ENCODE measurements around the gene RAB6B.
A peak's percentile ranks its signal among the peaks of the same experiment; 100 is the strongest.

Gene RAB6B

DNA sequence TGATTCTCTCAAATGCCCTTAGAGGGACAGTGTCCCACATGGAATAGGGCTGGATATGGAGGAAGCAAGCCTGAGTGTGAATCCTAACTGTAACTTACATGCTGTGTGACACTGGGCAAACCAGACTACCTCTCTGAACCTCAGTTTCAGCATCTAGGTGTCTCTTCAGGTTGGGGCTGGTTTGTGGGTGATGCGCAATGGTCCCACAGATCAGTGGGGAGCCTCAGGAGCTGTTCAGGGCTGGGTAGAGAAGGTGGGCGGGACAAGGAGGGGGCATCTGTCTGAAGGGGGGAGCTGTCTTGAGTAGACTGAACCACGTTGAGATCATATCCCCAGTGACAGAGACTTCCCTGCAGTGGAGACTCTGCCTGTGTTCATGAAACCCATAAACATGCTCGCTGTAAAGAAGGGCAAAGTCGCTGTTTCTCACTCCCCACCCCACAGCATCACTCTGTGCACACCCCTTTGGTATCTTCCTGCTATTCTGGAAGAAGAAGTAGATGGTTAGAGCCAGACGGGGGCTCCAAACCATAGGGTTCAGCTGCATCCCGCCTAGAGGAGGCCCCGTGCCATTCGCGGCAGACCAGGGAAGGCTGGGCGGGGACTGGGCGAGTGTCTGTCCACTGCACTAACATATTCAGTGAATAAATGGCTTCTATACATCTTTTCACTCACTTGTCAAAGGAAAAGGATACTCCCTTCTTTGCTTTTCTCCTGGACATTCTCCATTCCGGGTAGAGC is 61.6 kb downstream of the RAB6B start:
- no peak for DNase-seq

DNA sequence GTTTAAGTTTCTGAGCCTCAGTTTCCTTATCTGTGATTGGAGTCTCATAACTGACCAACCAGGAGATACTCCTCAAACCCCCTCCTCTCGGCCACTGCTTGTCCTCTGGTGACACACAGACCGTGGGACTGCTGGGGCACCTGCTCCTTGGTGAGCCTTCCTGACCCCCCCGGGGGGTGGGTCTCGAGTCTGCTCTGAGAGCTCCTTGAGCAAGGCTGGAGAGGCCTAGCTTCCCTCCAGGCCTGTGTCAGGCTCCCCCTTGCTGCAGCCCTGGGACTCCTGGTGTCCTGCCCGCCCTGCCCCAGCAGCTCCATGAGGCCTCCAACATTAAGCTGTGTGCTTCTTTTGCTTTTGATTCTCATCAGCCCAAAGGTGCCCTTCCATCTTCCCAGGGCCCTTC is 62.4 kb downstream of the RAB6B start:
- DNase-seq: no peak

DNA sequence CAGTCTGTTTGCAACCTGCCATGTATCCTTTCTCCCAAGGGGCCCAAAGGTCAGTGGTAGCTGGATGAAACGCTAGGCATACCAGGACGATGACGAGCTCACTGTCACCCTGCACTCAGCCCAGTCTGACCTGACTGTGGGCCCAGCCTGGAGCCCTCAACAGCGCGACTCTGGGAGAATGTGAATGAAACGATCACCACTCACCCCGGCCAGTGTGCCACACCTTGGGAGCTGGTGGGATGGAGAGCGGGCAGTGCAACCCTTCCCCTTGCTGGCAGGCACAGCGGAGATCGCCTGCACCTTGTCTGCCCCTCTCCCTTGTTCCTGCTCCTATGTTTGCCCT is 62.9 kb downstream of the RAB6B start:
- no peak for DNase-seq

DNA sequence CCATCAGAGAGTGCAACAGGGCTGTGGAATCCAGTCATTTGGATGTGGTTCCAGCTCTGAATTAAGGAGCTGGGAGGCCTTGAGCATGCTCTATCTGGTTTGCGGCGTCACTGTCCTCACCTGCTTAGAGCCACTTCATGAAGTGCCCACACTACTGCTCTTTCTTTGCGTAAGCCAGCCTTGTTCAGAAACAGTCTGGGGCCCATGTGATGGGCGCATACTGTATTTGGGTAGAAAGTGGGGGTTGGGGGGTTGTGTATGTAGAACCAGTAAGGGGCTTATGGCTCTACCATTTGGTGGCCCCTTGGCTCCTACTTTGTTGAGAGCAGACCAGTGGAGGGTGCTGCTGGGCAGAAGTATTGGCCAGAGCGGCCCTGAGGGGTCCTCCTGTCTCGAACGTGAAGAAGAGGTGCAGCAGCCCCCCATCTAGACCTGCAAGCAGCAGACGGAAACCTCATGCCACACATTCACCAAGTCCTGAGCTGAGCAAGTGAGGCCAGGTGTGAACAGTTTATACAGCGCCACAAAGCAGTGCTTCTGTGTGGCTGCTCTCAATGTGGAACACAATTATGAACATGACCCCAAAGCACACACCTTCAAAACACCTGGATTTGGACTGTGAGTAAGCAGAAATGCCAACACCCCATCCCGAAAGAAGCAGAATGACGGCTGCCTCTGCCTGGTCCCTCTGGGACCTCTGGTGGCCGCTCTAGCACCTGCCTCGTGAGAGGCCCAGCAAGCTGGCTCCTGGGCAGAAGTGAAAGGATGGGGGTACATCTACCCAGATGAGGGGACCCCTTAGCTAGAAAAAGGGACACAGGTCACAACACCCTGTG is 63.5 kb downstream of the RAB6B start:
- DNase-seq: no peak

DNA sequence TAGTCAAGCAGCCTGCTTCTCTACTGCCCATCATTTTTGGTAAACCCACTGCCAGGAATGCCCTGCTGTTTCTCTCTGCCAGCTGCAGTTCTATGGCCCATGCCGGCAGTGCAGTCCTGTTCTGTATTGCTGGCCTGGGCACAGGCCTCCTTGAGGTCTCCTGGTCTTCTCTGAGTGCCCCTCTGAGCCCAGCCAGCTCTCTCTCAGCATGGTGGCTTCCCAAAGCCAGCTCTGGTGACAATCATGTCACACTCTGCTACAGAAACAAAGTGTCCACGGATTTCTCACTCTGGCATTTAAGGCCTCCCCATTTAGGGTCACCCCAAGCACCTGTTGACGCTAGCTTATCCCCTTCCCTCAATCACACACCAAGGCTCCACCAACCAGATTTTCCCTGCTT is 65.6 kb downstream of the RAB6B start:
- no peak for DNase-seq

DNA sequence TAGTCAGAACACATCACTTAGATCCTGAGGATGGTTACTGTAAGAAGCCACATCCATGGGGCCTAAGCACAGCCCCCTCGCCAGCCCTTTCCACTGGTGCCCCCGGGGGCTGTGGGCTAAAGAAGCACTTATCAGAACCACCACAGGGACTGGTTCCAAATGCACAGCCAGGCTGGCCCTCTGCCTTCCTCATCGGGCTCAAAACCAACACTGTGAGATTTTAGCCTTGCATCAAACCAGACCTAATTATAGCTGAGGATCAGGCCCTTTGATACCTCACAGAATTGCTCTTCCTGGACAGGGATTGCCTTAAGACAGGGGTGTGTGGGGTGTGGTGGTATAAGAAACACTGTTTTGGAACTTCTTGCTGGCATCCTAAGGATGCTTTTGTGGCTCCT is 66.4 kb downstream of the RAB6B start:
- DNase-seq: no peak

DNA sequence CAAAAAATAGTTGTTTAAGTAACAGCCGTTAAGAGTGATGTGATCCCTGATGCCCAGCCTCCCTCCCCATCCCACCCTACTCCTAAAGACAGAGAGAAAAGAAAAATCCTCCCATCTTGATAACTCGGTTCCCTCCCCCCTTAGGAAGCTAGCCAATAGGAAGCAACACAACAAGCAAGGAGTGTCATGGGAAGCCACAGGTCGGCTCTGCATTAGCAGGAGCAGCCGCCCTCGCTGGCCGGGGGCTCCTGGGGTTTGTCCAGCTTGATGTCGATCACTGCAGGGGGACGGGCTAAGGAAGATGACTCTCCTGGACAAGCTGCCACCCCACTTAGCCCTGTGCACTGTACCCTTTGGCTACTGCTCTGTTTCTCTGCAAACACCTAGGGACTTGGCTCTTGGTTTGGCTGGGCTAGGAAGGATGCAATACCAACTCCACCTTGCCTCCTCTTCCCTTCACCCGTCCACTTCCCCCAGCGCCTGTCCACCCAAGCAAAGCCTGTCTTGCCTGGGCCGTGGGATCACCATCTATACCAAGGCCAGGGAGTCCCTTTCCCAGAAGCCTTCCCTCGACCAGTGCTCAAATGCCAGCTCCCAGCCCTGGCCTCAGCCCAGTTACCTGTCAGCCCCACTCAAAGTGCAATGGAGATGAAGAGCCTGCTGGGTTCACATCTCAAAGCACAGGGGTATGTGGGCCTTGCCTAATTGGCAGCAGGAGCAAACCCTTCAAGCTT is 66.9 kb downstream of the RAB6B start:
- DNase-seq: no peak

DNA sequence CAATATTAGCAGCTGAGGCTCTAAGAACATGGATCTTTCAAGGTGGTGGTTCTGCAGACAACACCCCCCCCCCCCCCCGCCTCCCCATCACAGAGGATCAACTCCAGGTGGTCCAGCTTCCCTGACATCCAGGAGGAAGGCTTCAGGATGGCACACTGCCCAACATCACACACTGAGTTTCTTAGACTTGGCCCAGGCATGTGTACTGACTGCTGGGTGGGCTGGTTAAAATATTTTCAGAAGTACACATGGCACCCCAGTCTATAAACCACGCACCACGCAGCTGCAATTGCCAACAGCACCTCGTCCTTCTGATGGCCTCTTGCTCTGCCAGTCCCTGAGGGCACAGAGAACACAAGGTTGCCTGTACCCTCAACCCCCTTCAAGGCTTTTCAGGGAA is 68.0 kb downstream of the RAB6B start:
- DNase-seq: no peak

DNA sequence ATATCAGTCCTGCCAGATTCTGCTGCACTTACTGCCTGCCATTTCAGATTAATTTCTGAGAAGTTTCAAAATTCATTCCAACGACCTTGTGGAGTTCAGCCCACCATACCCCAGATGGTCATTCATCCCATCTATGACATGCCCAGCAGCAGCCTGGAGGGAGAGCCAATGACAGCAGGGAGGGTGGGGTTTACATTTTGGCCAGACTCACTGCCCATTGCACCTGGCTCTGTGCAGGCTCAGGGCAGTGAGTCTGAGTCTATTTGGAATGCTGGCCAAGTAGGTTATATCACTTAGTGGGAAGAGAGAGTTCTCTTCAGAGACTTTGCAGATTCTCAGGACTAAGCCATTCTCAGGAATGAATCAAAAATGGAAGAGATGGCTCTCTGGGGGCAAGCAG is 68.5 kb downstream of the RAB6B start:
- DNase-seq: no peak

DNA sequence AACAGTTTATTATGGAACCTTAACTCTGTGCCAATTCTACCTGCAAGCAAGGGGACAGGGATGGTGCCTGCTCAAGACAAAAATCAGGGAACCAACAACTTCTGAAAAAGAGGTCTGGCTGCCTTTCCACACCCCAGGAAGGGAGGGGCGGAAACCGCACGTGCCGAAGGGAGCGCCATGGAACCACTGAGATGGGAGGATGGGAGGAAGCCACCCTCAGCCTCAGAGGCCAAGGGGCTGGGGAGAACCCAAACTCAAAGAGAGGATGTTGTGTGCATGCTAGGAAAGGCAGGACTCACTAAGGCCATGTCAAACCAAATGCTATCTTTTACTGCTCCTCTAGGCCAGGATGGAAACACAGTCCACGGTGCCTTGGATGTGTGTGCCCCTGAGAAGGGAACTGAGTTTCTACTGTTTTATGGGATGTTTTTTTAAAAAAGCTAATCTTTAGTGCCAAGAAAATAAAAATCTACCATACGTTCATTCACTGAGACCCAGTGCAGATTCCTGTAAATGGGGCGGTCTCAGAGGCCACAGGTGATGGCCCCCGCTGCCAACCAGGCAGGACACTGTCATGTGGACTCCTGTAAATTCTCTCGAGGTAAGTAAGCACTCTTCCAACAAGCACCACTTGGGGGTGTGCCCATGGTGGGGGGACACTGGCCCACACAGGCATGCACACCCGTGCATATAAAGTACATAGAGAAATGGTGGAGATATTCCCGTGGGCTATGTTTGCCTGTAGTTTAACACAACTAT is 69.5 kb downstream of the RAB6B start:
- DNase-seq: no peak

DNA sequence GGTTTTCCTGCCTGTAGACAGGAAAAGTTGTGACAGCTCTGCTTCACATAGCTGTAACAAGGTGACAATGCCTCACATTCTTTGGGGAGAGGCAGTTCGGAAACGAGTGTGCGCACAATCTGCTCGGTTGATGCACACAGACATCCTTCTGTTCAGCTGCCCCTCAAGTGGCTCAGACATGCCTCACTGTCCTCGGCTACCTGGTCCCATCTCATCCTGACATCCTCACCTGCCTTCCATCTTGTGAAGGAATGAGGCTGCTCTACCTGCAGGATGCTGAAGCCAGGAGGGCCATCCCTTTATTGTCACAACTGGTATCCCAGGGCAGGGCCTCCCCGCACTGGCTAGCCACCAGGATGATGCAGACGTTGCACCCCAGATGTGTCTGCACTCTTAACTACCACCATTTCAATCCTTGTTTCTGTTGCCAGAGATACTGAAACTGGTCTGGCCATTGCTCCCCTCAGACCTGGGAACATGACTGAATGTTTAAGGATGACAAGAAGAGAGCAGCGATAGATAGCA is 70.7 kb downstream of the RAB6B start:
- DNase-seq: no peak

DNA sequence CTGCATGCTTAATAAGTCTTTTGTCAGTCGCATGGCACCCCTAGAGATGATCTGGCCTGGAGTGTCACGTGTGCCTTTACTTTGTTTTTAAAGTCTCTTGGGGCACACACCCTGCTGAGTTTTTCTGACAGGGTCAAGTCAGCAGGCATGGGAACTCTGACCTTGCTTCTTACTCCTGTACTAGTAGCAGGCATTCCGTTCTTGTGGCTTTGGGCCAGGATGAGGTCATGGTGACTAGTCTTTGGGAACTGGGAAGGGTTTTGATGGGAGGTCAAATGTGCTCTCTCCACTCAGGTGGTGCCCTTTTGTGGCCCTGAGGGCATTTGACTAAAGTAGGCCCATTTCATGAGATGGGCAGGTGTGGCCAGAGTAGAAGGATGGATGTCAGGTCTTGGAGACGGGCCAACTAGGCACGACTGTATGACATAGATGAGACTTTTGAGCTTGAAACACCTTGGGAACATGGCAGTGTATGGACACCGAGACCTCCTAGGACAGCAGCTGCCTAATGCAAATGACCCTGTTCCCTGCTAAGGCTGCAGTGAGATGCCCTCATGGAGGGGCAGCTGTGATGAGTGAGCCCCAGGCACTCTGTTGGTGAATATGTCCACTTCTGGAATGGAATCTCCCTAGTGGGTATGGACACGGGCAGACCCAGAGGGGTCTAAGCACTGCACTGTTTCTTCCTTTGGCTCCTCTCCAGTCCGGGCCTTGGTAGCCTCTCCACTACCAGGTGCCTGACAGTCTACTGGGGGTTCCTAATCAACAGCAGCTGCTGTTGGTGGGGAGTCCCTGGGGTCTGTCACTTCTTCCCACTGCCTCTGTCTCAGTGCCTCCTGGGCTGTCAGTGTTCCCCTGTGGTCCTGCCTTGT is 73.7 kb downstream of the RAB6B start:
- no peak for DNase-seq

DNA sequence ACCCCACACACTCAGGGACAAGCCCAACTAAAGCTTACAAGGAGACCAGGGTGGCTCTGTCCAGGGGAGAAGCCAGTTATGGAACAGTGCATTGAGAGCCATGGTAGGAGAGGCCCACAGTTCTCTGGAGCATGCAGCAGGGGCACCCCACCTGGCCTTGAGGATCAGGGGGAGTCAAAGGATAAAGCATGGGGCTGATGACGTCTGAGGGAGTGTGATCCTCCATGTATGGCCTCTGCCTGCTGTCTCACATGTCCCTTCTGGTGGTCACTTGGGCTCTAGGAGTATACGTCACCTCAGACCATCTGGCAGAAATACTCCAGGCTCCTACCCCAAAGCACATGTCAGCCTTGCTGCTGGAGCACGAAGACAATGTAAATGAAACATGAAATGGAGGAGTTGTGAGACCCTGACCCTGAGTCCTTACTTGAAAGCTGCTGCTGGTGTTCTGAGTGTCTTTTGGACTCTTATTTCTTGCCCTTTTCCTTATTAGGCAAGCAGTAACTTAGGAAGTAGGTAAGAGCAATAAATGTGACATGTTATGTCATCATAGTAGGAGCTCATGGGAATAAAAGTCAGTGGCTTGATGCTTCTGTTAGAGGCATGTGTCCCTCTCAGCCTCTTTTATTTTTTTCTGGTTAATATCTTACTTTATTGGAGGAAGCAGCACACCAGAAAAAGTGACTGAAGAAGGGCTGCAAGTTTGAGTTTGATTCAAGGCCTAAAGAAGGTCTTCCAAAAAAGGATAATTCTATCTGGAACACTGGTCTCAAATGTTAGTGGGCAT is 74.6 kb downstream of the RAB6B start:
- no peak for DNase-seq

DNA sequence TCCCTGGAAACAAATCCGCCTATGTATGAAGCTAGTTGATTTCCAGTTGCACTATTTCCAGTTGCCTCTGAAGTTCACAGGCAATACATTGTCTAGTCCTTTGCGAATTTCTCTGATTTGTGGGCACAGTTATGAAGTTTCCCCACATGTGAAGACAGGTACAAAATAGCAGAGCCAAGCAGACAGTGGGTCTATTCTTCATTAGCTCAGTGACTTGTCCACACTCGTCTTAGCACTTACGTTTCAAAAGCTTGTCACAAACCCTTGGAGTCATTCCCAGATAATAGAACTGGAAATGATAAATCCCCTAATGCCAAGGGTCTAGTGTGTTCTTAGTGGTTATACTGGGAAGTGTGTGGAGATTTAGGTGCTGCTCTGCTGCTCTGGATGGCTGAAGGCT is 75.6 kb downstream of the RAB6B start:
- DNase-seq: no peak

DNA sequence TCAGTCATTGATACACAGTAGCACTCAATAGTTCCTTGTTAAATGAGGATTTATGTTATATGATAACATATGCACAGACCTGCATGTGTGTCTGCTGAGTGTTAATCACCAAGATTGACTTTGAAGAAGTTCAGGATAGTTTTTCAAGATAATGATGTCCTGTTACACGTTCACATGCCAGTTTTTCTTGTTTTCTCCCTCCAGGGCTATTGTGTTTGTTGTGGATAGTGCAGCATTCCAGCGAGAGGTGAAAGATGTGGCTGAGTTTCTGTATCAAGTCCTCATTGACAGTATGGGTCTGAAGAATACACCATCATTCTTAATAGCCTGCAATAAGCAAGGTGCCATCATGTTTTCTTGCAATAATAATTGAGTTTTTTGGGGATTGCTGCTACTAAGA is 80.3 kb downstream of the RAB6B start:
- no peak for DNase-seq

DNA sequence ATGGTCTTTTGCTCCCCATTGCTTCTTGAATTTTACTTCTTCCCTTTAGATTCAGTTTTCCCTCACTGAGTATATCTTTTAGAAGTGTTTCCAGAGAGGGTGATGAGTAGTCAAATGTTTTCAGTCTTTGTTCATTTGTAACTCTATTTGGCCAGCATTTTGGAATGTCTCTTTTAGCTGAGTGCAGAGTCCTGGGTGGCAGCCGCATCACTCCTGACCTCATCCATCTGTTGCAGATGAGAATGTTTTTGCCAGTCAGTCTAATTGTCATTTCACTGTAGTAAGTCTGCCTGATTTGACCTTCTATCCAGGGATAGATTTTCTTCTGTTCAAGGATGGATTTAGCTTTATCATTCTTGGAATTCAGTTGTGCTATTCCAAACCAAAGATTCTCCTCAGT is 82.8 kb downstream of the RAB6B start:
- DNase-seq: no peak

DNA sequence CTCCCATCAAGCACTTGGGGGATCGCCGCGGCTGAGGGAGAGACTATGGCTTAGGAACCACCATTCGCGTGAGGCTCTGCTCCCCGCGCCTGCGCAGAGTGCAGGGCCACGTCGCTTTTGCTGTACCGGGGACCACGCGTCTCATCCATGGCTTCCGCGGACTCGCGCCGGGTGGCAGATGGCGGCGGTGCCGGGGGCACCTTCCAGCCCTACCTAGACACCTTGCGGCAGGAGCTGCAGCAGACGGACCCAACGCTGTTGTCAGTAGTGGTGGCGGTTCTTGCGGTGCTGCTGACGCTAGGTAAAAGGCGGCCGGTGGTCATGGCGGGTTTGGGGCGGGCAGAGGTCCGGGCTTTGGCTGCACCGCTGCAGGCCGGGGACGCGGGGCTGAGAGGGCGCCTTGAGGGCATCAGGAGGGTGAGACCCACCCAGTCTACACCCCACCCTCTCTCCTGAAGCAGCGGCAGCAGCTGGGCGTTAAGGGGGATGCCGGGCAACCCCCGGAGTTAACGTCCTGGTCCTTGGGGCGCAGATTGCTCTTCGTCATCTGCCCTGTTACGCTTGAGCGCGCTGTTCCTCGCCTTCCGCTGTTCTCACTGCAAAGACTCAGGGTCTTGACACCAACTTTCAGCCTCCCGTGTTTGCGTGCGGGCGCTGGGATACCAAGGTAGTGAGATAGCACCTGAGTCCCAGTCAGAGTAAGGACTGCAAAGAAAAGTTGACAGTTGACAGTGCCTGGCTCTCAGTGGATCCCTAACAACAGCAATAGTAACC is 89.8 kb downstream of the RAB6B start, which contains the start of gene SRPRB:
SRPRB (plus strand) TSS at position 114 of the 774 bp plus-strand sequence; CDS start at position 148, 34 bp downstream.
- peak; percentile 95 for DNase-seq

DNA sequence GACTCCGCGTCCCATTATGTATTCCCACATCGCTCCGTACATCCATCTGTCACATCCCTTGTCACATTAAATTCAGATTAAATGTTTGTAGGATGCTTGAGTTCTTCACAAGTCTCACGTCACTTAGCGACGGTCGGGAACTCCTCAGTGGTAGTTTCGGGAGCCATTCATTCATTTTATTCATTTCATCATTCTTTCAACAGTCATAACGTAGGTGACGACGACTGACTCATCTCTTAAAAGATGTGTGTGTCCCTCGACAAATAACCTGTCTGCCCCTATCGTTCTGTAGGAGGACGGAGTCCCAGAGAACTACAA is 90.3 kb downstream of the RAB6B start:
- DNase-seq: no peak

DNA sequence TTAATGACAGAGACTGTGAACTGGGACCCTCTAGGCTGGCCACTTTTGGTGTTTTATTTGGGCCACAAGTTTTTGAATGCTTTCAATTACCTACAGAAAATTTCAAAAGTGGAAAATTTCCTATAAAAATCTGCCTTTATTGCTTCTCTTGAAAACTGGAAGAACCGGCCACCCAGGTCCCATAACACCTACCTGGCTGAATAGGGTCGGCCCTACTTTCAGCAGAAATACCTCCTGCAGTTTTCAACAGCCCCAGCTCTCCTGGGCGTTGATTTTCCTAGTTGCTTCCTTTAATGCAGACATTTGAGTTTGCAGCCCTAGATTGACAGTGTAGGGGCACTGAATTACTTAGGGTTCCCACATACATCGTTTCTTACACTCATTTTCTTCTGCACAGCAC is 90.8 kb downstream of the RAB6B start:
- DNase-seq: no peak

DNA sequence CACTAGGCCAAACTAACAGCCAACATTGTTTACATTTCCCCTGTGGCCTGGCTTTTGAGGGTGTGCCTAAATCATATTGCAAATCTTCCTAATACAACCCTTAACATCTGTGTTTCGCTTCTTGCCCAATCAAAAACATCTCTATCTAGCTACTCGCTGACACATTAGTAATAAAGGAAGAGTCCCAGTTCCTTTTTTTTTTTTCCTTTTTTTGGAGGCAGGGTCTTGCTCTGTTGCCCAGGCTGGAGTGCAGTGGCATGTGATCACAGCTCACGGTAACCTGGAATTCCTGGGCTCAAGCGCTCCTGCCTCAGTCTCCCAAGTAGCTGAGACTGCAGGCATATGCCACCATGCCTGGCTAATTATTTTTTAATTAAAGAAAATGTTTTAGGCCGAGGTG is 92.2 kb downstream of the RAB6B start:
- no peak for DNase-seq
